HEK293T (cell line): Measurements from ENCODE around the gene SCAND1.

Source experiments
- BHLHE40 ChIP-seq: fragments of 450-650 bp; IDR thresholded peaks from 2 replicates; pipeline ENCODE4 v1.6.1; 2016; ENCODE audit warnings: mild to moderate bottlenecking, moderate library complexity, borderline replicate concordance
- FOXA1 ChIP-seq: fragments of 450-650 bp; IDR thresholded peaks from 2 replicates; pipeline ENCODE4 v1.6.1; 2016; ENCODE audit warnings: mild to moderate bottlenecking
- FOXK2 ChIP-seq: fragments of 450-650 bp; IDR thresholded peaks from 2 replicates; pipeline ENCODE4 v1.6.1; 2016; ENCODE audit warnings: mild to moderate bottlenecking
- TARDBP ChIP-seq: fragments of 450-650 bp; IDR thresholded peaks from 2 replicates; pipeline ENCODE4 v1.6.1; 2016

DNA sequence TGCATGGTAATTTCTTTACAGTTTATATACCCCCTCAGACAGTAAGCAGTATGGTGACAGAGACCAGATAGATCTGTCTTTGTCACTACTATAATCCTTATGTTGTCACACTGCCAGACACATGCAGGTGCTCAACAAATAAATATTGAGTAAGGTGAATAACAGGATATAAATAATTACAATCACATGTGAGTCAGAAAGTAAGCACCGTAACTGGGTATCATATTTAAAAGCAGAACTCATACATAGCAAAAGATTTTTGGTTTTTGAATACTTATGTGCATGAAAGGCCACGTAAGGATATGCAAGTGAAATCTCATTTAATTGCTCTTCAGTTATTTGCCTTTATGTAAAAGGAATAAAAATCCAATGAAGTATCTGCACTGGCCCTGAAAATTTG lies 31.5 kb upstream of the SCAND1 start:
- no peak for TF ChIP-seq FOXK2
- TF ChIP-seq FOXA1, result no peak
- no peak for TF ChIP-seq BHLHE40
- no peak for TF ChIP-seq TARDBP
